Measurements from ENCODE around the gene TOX2.

DNA sequence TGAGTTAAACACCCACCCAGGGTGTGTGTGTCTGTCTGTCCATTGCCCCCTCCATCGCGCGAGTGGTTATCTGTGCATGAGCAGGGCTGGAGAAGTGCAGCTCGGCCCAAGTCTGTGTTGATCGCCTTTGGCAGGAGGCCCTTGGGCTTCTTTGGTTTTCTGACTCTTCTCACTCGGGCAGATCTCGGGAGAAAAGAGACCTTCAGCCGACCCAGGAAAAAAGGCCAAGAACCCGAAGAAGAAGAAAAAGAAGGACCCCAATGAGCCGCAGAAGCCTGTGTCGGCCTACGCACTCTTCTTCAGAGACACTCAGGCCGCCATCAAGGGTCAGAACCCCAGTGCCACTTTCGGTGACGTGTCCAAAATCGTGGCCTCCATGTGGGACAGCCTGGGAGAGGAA is 139.5 kb downstream of the TOX2 start:
- TF ChIP-seq, protein P1, sequence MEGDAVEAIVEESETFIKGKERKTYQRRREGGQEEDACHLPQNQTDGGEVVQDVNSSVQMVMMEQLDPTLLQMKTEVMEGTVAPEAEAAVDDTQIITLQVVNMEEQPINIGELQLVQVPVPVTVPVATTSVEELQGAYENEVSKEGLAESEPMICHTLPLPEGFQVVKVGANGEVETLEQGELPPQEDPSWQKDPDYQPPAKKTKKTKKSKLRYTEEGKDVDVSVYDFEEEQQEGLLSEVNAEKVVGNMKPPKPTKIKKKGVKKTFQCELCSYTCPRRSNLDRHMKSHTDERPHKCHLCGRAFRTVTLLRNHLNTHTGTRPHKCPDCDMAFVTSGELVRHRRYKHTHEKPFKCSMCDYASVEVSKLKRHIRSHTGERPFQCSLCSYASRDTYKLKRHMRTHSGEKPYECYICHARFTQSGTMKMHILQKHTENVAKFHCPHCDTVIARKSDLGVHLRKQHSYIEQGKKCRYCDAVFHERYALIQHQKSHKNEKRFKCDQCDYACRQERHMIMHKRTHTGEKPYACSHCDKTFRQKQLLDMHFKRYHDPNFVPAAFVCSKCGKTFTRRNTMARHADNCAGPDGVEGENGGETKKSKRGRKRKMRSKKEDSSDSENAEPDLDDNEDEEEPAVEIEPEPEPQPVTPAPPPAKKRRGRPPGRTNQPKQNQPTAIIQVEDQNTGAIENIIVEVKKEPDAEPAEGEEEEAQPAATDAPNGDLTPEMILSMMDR (IDR thresholded peaks at IDR 0.05), result no peak
- TF ChIP-seq POLR2A (IDR thresholded peaks at IDR 0.05) (no peak), POLR2AphosphoS5 (IDR thresholded peaks at IDR 0.05) (no peak)
